ENCODE data around the gene AFF1.

The AFF1 gene

GRCh38 chr4:87179751-87180150, 244.9 kb downstream of the AFF1 start:
- no peak for FAIRE-seq

DNA sequence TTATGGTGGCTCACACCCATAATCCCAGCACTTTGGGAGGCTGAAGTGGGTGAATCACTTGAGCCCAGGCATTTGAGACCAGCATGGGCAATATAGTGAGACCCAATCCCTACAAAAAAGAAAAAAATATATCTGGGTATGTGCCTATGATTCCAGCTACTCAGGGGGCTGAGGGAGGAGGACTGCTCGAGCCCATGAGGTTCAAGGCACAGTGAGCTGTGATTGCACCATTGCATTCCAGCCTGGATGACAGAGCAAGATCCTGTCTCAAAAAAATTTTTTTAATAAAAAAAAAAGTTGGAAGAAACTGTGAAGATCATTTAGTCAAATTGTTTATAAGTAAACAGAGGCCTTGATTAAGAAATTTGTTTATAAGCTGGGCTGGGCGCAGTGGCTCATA, 246.0 kb downstream of the AFF1 start:
- FAIRE-seq = no peak

DNA sequence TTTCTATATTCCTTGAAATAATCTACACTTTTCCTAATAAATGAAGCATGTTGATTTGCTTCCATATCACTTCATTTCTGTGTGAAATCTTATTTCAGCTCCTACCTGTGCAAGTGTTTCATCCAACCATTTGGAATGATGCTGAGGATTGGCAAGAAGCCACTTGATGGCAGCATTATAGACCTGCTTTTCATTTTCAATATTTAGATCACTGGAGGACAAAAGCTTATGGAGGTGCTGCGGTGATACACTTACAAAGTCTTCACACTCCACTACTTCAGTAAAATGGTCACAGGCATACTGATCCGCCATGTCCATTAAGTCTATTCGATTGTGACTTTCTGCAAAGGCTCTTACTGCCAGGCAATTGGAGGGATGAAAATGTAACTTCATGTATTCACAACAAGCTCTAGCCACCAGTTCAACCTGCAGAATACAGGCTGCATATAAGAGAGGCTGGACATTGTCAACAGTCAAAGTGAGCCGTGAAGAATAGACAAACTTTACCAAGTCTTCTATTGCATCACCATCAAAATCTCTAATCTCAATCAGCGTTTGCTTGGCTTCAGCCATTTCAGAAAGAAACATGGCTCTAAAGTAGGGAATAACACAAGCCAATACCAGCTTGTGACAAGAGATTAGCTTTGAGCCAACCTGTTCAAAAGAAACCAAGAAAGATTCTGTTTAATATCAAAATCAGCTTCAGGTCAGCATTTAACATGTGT, 250.5 kb downstream of the AFF1 start:
- FAIRE-seq = no peak

GRCh38 chr4:87188048-87188447, 253.2 kb downstream of the AFF1 start:
- FAIRE-seq = no peak

DNA sequence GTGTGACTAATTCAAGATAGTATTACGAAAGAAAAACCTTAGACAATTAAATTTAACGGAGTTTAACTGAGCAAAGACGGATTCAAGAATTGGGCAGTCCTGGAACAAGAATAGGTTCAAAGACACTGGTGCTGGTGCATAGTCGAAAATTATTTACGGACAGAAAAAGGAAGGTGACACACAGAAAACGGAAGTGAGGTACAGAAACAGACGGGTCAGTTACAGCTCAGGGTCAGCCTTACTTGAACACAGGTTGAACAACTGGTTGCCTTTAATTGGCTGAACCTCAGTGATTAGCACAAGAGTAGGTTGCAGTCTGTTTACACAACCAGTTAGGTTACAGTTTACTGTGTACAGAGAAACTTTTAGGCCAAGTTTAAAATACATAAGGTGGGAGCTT, 254.1 kb downstream of the AFF1 start:
- no peak for FAIRE-seq
